ENCODE measurements around the gene ROCK2. TPM values are rescaled to one million over a fixed set of nuclear protein-coding genes. Genes with fewer than 3 reads are reported as not detected.

Gene ROCK2
- total and polyA plus RNA-seq, 9 of the 15 experiments (the other 6 are each of a cell fraction or from before 2014, with no cell fraction given) = 4.9 to 30.6 (median 14.3) TPM

DNA sequence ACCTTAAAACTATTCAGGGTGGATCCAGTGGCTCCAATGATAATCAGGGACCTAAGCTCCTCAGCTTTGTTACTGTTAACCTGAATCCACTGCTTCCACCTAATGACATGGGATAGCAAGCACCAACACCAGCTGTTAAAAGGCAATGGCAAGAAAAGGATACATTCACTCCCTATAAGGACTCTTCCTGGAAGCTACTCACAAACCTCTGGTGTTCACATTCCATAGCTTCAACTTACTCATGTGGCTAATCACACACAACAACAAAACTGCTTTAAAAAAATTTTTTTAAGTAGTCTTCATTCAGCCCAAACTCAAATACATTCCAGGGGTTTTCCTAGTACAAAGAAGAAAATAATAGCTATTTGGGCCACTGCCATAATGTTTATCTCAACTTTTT lies 24.5 kb downstream of the ROCK2 start (continued):
- TF ChIP-seq RBM22 (IDR thresholded peaks at IDR 0.05; ENCODE audit: low read depth, low read length, poor library complexity, severe bottlenecking) (no peak), NKRF (IDR thresholded peaks at IDR 0.05; ENCODE audit: borderline replicate concordance) (no peak), EWSR1 (IDR thresholded peaks at IDR 0.05; ENCODE audit: borderline replicate concordance, low read depth, partially characterized antibody) (no peak), TCF3 (CRISPR knock-in tag; IDR thresholded peaks at IDR 0.05) (no peak), BACH1 (tag; IDR thresholded peaks at IDR 0.05) (no peak), ATF1 (CRISPR knock-in tag; IDR thresholded peaks at IDR 0.05) (no peak), ATF1 (tag; IDR thresholded peaks at IDR 0.05) (no peak), FOXA3 (CRISPR knock-in tag; conservative IDR thresholded peaks at IDR 0.05 in 1 of 2, IDR thresholded peaks at IDR 0.05 in 1 of 2) (no peak), ETV5 (CRISPR knock-in tag; IDR thresholded peaks at IDR 0.05; ENCODE audit: low read depth) (no peak), RAD21 (CRISPR knock-in tag; conservative IDR thresholded peaks at IDR 0.05 in 1 of 2, IDR thresholded peaks at IDR 0.05 in 1 of 2) (no peak)
- TF ChIP-seq, protein P1, sequence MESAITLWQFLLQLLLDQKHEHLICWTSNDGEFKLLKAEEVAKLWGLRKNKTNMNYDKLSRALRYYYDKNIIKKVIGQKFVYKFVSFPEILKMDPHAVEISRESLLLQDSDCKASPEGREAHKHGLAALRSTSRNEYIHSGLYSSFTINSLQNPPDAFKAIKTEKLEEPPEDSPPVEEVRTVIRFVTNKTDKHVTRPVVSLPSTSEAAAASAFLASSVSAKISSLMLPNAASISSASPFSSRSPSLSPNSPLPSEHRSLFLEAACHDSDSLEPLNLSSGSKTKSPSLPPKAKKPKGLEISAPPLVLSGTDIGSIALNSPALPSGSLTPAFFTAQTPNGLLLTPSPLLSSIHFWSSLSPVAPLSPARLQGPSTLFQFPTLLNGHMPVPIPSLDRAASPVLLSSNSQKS (CRISPR knock-in tag; IDR thresholded peaks at IDR 0.05) = no peak
